ENCODE measurements around the gene RPS6KA5.

GRCh38 chr14:91048265-91048664 is 12.2 kb downstream of the RPS6KA5 start:
- TF ChIP-seq POLR2A (IDR thresholded peaks at IDR 0.05) = no peak
- no peak for TF ChIP-seq CTCF (IDR thresholded peaks at IDR 0.05)
- TF ChIP-seq POLR2AphosphoS5 (IDR thresholded peaks at IDR 0.05) = no peak

Data from breast epithelium (tissue), 3 donors.